Activated CD8-positive, alpha-beta T cell treated with anti-CD3 and anti-CD28 coated beads, Interleukin-2, amount 10 ng/mL, durations not matched to agents 7 days and 5 days (primary cell): ENCODE measurements around the gene ST6GALNAC5. TPM values are rescaled to one million over a fixed set of nuclear protein-coding genes. Genes with fewer than 3 reads are reported as not detected.
"Not testable (repeated sequence)": the region's sequence is repeated elsewhere in the genome, so short reads cannot be mapped to it uniquely, and the experiment has no call there.

Experiments used
- ATAC-seq: fragments of 150-1000 bp; cut with Tn5 transposase; one replicate; pipeline ENCODE4 v1.10.0; 2021; ENCODE audit warnings: moderate library complexity
- CTCF ChIA-PET: fragments of 350-600 bp; sonication (Branson Sonifier 250); formaldehyde crosslinking; loops from one replicate; lab custom pipeline; 2021; ENCODE audit warnings: antibody characterized with exemption; lab: Charles Lee
- POLR2A ChIA-PET: fragments of 350-600 bp; sonication (Branson Sonifier 250); formaldehyde crosslinking; loops from one replicate; lab custom pipeline; 2021; ENCODE audit warnings: antibody characterized with exemption; lab: Charles Lee
- DNase-seq: peaks from one replicate; pipeline ENCODE4 v3.0.0-alpha.2; 2020
- H3K27ac Mint-ChIP-seq: one replicate; pipeline ENCODE4 v1.8.0; 2021; ENCODE audit warnings: mild to moderate bottlenecking, mixed read lengths
- H3K27me3 Mint-ChIP-seq: one replicate; pipeline ENCODE4 v1.8.0; 2021; ENCODE audit warnings: low read depth, mixed read lengths
- H3K36me3 Mint-ChIP-seq: one replicate; pipeline ENCODE4 v1.8.0; 2021; ENCODE audit warnings: low read depth, mixed read lengths
- H3K4me1 Mint-ChIP-seq: one replicate; pipeline ENCODE4 v1.8.0; 2021; ENCODE audit warnings: low read depth, mixed read lengths
- H3K4me3 Mint-ChIP-seq: one replicate; pipeline ENCODE4 v1.8.0; 2021; ENCODE audit warnings: mild to moderate bottlenecking, mixed read lengths
- H3K9me3 Mint-ChIP-seq: one replicate; pipeline ENCODE4 v1.8.0; 2022; ENCODE audit warnings: mixed read lengths; ENCODE audit not compliant: insufficient read depth
- total RNA-seq, 2 experiments: library from RNA; stranded (reverse); gene quantifications; one replicate each; pipeline ENCODE4 v1.2.3, GENCODE V29; 2021

Gene ST6GALNAC5
- total RNA-seq = not detected

DNA sequence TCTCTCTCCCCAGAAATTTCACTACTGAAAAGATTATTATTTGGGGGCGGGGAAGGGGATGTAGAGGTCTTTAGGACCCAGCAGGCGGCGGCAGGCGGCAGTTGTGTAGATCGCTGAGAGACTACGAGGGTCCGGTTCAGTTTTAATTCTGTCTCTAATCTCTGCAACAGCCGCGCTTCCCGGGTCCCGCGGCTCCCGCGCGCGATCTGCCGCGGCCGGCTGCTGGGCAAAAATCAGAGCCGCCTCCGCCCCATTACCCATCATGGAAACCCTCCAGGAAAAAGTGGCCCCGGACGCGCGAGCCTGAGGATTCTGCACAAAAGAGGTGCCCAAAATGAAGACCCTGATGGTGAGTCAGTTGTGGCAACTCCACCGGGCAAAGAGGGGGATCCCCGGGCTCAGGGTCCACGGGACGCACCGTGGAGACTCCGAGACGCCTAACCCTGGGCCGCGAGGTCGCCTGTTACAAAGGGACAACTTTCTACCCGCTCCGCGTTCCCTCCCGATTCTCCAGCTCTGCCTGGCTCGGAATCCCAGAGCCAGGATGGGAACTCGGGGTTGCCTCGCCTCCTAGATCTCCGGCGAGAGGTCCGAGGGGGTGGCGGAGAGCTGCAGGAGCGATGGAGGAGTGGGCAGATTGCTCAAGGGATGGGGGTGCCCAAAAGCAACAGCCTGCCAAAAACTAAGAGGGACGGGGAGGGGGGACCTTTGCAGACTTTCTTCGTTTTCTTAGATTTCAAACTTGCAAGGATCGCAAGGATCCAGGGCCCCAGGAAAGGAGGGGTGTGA is at the start of gene ST6GALNAC5:
ST6GALNAC5 (plus strand) TSS at position 139 of the 789 bp plus-strand sequence.
- CTCF ChIA-PET = no interaction called here
- H3K9me3 Mint-ChIP-seq = no peaks in the 10 kb centered on the region
- POLR2A ChIA-PET = no interaction called here
- no peak within 1 kb of the TSS for H3K27ac Mint-ChIP-seq
- no peaks in the 10 kb centered on the region for H3K36me3 Mint-ChIP-seq
- ATAC-seq = no peak
- peak within 1 kb of the TSS; percentile 62 for H3K4me3 Mint-ChIP-seq
- no peak for DNase-seq
- peaks cover 5% of the 10 kb centered on the region for H3K4me1 Mint-ChIP-seq
- H3K27me3 Mint-ChIP-seq = peaks cover 69% of the 10 kb centered on the region

DNA sequence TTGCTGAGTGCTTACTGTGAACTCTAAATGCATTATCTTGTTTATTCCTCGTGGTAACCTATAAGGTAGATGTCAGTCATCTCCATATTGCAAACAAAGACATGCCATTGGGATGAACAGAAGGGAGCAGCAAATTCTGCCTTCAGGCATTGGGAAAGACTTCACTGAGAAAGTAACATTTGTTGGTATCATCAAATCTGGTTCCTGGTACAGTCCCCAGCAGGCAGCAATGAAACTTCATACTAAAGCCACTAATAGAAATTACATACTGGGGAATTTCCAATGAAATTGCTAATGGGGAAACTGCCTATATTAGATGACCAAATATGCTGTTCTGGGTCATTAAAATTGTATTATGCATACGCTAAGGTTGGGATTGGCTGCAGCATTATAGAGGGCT is 47.3 kb upstream of the ST6GALNAC5 start:
- CTCF ChIA-PET = no interaction called here
- Mint-ChIP-seq H3K4me1 (no peaks in the 10 kb centered on the region), H3K4me3 (no peak overlapping the region)

DNA sequence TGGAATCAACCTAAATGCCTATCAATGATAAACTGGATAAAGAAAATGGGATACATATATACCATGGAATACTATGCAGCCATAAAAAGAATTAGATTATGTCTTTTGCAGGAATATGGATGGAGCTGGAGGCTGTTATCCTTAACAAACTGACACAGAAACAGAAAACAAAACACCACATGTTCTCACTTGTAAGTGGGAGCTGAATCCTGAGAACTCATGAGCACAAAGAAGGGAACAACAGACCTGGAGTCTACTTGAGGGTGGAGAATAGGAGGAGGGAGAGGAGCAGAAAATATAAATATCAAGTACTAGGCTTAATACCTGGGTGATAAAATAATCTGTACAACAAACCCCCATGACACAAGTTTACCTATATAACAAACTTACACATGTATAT is 44.3 kb upstream of the ST6GALNAC5 start:
- H3K27me3 Mint-ChIP-seq, H3K27ac Mint-ChIP-seq, ATAC-seq, H3K4me1 Mint-ChIP-seq, H3K36me3 Mint-ChIP-seq, DNase-seq, POLR2A ChIA-PET, H3K9me3 Mint-ChIP-seq, H3K4me3 Mint-ChIP-seq: not testable (repeated sequence)
- CTCF ChIA-PET = interaction anchor here (0.6 kb wide), 1 partner anchor 12 kb away, joined by 3 read pairs; no protein-coding TSS in a partner anchor

More for the DNA sequence above, 47.3 kb upstream of the ST6GALNAC5 start:
- POLR2A ChIA-PET = no interaction called here
- H3K36me3 Mint-ChIP-seq = no peaks in the 10 kb centered on the region
- ATAC-seq = no peak
- no peaks in the 10 kb centered on the region for H3K9me3 Mint-ChIP-seq
- H3K27me3 Mint-ChIP-seq = peaks cover 3% of the 10 kb centered on the region
- DNase-seq = no peak
- H3K27ac Mint-ChIP-seq = no peak overlapping the region

GRCh38 chr1:76824106-76824505 is 43.2 kb upstream of the ST6GALNAC5 start:
- H3K4me1 Mint-ChIP-seq = no peaks in the 10 kb centered on the region
- DNase-seq = no peak
- H3K27me3 Mint-ChIP-seq = peaks cover 5% of the 10 kb centered on the region
- ChIA-PET CTCF (no interaction called here), POLR2A (no interaction called here)
- H3K27ac Mint-ChIP-seq = no peak overlapping the region
- no peak for ATAC-seq
- no peaks in the 10 kb centered on the region for H3K9me3 Mint-ChIP-seq
- H3K36me3 Mint-ChIP-seq = no peaks in the 10 kb centered on the region
- H3K4me3 Mint-ChIP-seq = no peak overlapping the region

DNA sequence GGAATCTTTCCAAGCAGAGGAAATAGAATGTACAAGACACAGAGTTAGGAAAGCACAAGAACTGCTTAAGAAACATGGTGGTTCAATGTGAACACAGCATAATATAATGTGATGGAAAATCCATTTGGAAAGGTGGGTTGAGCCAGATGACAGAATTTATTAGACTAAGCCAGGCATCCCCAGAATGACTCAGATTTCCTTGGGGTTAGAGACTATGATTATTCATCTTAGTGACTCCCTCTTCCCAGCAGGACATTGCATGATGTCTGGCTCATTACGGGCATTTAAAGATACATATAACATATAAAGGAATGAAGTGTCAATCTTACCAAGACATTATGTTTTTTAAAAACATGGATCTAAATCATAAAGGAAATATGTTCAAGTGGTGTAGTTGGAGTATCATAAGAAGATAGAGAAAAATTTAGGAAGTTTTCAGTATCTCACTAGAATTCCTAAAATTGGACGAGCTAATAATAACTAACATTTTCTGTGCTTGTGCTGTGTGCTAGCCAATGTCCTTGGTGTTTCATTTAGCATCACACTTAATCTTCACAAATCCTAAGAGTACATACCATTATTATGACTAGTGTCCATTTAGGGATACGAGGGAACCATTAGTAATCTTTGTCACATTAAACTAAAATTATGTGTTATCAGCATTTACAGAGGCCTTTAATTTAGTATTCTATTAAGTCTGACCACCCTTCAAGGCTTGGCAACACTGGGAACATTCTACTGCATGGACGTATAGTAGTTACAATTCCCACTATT is 41.0 kb upstream of the ST6GALNAC5 start:
- ChIA-PET POLR2A (no interaction called here), CTCF (no interaction called here)
- no peak overlapping the region for H3K4me3 Mint-ChIP-seq
- no peaks in the 10 kb centered on the region for H3K9me3 Mint-ChIP-seq
- DNase-seq (no peak), ATAC-seq (no peak)
- H3K27ac Mint-ChIP-seq = no peak overlapping the region
- H3K4me1 Mint-ChIP-seq = no peaks in the 10 kb centered on the region
- no peaks in the 10 kb centered on the region for H3K36me3 Mint-ChIP-seq
- peaks cover 5% of the 10 kb centered on the region for H3K27me3 Mint-ChIP-seq

GRCh38 chr1:76827066-76827465 is 40.2 kb upstream of the ST6GALNAC5 start:
- DNase-seq (no peak), ATAC-seq (no peak)
- Mint-ChIP-seq H3K36me3 (no peaks in the 10 kb centered on the region), H3K4me1 (no peaks in the 10 kb centered on the region), H3K9me3 (no peaks in the 10 kb centered on the region), H3K27me3 (peaks cover 5% of the 10 kb centered on the region), H3K4me3 (no peak overlapping the region), H3K27ac (no peak overlapping the region)
- ChIA-PET POLR2A (no interaction called here), CTCF (no interaction called here)

DNA sequence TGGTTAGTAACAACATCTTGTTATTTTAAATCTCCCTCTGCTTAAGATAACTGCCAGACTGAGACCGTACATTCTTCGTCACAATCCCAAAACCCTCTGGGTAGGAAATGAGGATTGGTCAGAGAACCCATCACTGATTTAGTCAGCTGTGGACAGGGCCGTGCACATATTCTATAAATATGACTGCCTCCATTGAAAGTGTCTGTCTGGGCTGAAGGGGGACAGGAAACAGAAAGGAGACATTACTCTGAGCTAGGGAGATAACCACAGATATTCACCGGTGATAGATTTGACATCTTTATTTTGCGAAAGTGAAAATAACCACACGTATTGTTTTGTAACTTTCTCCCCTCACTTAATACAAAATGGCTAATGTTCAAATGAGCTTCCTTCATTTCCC is 36.9 kb upstream of the ST6GALNAC5 start:
- CTCF ChIA-PET = no interaction called here
- Mint-ChIP-seq H3K36me3 (no peaks in the 10 kb centered on the region), H3K27ac (no peak overlapping the region), H3K27me3 (peaks cover 2% of the 10 kb centered on the region), H3K4me1 (no peaks in the 10 kb centered on the region), H3K4me3 (peak overlapping the region; percentile 3), H3K9me3 (no peaks in the 10 kb centered on the region)
- POLR2A ChIA-PET = no interaction called here
- ATAC-seq (no peak), DNase-seq (no peak)

- no peaks in the 10 kb centered on the region for H3K9me3 Mint-ChIP-seq
- POLR2A ChIA-PET = no interaction called here
- CTCF ChIA-PET = no interaction called here
- no peaks in the 10 kb centered on the region for H3K4me1 Mint-ChIP-seq
- H3K27me3 Mint-ChIP-seq = peaks cover 6% of the 10 kb centered on the region
- DNase-seq (no peak), ATAC-seq (no peak)
- no peak overlapping the region for H3K27ac Mint-ChIP-seq
- no peaks in the 10 kb centered on the region for H3K36me3 Mint-ChIP-seq
- no peak overlapping the region for H3K4me3 Mint-ChIP-seq
Measured at GRCh38 chr1:76832521-76832920, 34.8 kb upstream of the ST6GALNAC5 start.

GRCh38 chr1:76833151-76833550 is 34.1 kb upstream of the ST6GALNAC5 start:
- CTCF ChIA-PET = no interaction called here
- POLR2A ChIA-PET = no interaction called here
- Mint-ChIP-seq H3K4me1 (no peaks in the 10 kb centered on the region), H3K27ac (no peak overlapping the region), H3K4me3 (no peak overlapping the region), H3K9me3 (no peaks in the 10 kb centered on the region), H3K27me3 (peaks cover 6% of the 10 kb centered on the region), H3K36me3 (no peaks in the 10 kb centered on the region)
- ATAC-seq = no peak
- no peak for DNase-seq

DNA sequence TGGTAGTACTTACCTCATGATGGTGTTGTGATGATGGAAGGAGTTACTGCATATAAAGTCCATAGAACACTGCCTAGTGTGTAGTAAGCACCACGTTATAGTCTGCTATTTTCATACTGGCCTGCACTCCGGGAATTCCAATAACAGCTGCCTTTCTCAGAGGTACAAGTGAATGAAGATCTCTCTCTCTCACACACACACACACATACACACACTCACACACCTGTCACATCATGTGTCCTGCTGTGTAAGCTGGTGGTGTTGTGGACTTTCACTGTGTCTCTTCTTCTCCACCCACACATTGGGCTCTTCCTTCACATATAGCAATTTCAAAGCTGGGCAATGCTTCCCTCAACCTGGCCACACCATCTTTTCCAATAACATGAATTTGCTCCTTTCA is 33.4 kb upstream of the ST6GALNAC5 start:
- no peak overlapping the region for H3K27ac Mint-ChIP-seq
- ChIA-PET CTCF (no interaction called here), POLR2A (no interaction called here)
- DNase-seq = no peak
- H3K36me3 Mint-ChIP-seq = no peaks in the 10 kb centered on the region
- H3K9me3 Mint-ChIP-seq = no peaks in the 10 kb centered on the region
- no peaks in the 10 kb centered on the region for H3K4me1 Mint-ChIP-seq
- H3K4me3 Mint-ChIP-seq = no peak overlapping the region
- ATAC-seq = no peak
- H3K27me3 Mint-ChIP-seq = peaks cover 4% of the 10 kb centered on the region

GRCh38 chr1:76835203-76835602 is 32.1 kb upstream of the ST6GALNAC5 start:
- Mint-ChIP-seq H3K36me3 (no peaks in the 10 kb centered on the region), H3K9me3 (no peaks in the 10 kb centered on the region), H3K27me3 (peaks cover 4% of the 10 kb centered on the region), H3K27ac (no peak overlapping the region), H3K4me3 (no peak overlapping the region), H3K4me1 (no peaks in the 10 kb centered on the region)
- no peak for DNase-seq
- no peak for ATAC-seq
- POLR2A ChIA-PET = no interaction called here
- CTCF ChIA-PET = interaction anchor here (1.2 kb wide), 1 partner anchor 12 kb away, joined by 3 read pairs; no protein-coding TSS in a partner anchor

DNA sequence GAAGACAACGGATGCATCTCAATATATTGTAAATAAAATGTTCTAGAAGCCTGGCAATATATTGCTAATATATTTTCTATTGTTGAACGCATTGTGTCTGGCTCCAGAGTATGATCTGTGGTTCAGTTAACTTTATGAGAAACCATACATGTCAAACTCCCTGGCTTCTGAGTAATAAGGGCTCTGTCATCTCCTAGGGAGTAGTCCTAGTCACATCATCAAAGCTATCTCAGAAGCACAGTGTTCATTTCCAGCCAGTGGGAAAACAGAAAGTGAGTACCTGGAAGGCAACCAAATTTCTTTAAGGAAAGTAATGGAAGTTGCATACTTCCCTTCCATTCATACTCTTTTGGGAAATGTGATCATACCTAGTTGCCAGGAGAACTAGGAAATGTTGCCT is 27.0 kb upstream of the ST6GALNAC5 start:
- Mint-ChIP-seq H3K36me3 (no peaks in the 10 kb centered on the region), H3K27me3 (peaks cover 4% of the 10 kb centered on the region), H3K9me3 (no peaks in the 10 kb centered on the region), H3K4me3 (no peak overlapping the region), H3K27ac (no peak overlapping the region), H3K4me1 (peaks cover 3% of the 10 kb centered on the region)
- no peak for ATAC-seq
- DNase-seq = no peak
- CTCF ChIA-PET = no interaction called here
- POLR2A ChIA-PET = no interaction called here
